HG03039 (cell line): ENCODE results near the gene CELF4.

Experiments used
- ATAC-seq: cut with Tn5 transposase; IDR thresholded peaks from one replicate; pipeline ENCODE4 v1.9.1; 2021; ENCODE audit warnings: mild to moderate bottlenecking, moderate library complexity; ENCODE audit not compliant: unreplicated experiment

Gene CELF4

GRCh38 chr18:37330173-37330572 lies 235.4 kb downstream of the CELF4 start:
- no peak for ATAC-seq

GRCh38 chr18:37328946-37329719 lies 236.5 kb downstream of the CELF4 start:
- ATAC-seq: no peak

GRCh38 chr18:37327063-37327577 lies 238.5 kb downstream of the CELF4 start:
- no peak for ATAC-seq

- ATAC-seq: no peak
Measured at GRCh38 chr18:37322492-37323035, 243.0 kb downstream of the CELF4 start.

DNA sequence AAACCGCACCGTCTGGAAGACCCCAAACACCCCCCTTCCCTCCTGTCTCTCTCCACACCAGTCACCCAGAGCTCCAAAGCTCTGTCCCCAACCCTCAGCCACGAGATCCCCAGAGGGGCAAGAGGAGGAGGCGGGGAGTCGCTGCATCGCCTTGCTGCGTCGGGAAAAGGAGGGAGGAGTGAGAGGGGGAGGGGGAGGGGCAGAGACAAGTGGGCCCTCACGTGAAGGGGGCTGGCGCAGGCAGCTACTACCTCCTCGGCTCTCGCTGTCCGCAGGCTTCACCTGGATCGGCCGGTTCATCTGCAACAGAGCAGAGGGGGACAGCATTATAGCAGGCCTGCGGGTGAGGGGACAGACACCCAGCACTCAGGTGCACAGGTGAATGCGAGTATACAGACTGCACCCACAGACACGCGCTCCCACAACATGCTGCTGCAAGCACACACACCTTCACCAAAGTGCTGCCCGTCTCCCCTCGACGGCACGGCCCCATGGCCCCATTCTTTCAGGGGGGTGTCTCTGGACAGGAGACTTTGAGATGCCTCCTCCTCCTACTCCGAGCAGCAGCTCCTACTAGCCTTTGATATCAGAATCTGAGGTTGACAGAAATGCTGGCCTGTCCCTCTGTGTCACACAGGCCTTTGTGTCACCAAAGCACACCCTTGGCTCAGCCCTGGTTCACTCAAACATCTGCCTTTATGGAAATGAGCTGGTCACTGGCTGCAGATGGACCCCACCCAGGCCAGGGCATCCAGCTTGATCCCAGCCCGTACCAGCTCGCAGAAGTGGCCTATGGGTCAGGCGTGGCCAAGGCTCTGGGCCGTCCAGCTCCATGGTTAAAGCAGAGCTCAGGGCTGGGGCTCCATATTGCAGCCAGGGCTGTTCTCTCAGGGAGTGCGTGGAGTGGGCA lies 243.8 kb downstream of the CELF4 start:
- no peak for ATAC-seq

GRCh38 chr18:37320317-37320716 lies 245.3 kb downstream of the CELF4 start:
- no peak for ATAC-seq

GRCh38 chr18:37318360-37319355 lies 246.9 kb downstream of the CELF4 start:
- no peak for ATAC-seq

GRCh38 chr18:37317486-37317885 lies 248.1 kb downstream of the CELF4 start:
- ATAC-seq: no peak

DNA sequence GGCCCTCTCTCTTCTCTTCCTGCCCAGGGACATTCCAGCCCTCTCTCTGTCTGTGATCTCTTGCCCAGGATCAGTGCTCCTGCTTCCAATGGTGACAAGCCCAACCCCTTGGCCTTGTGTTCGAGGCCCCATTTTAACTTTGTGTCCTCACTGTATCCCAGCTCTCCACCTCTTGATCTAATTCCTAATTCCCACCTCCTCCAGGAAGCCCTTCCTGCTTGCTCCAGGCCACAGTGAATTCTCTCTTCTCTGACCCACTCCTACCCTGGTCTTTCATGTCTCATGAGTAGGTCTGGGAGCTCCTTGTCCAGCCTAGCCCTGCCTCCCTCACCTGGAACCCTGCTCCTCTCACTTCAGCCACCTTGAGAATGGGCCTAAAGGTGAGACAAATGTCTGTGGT lies 249.1 kb downstream of the CELF4 start:
- ATAC-seq: no peak

GRCh38 chr18:37315935-37316334 lies 249.7 kb downstream of the CELF4 start:
- ATAC-seq: no peak

DNA sequence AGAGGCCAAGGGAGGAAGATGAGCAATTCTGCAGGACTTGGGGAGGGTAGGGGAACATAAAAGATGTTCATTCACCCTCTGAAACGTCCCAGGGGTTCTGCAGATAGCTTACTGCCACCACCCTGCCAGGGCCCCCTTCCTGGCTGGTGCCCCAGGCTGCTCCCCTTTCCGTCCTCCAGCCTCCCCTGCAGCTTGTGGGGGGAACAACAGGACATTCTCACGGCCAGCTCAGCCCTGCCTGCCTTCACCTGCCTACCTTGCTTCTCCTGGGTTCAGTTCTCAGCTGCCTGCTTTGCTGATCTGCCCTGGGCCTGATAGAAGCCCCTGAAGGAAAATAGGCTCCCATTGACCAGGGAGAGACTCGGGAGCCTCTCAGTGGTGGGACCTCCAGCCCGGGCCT lies 251.1 kb downstream of the CELF4 start:
- ATAC-seq: no peak

DNA sequence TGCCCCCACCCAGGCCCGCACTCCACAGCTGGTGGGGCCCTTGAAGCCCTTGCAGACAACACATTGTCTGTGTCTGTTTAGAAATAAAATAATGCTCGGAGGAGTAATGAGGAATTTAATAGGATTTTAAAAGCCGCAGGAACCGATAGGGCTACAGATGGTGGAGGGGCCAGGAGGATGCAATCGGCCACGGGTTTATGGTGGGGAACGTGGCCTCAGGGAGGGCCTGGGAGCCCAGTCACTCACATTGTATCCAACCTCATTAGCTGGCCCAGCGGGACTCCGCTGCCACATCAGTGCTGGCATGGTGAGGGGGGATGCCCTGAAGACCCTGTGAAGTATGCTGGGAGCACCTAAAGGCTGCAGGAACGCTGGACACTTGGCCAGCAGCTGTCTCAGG lies 252.0 kb downstream of the CELF4 start:
- no peak for ATAC-seq

- no peak for ATAC-seq
Measured at GRCh38 chr18:37309861-37310260, 255.7 kb downstream of the CELF4 start.

- no peak for ATAC-seq
Measured at GRCh38 chr18:37309059-37309458, 256.5 kb downstream of the CELF4 start.

DNA sequence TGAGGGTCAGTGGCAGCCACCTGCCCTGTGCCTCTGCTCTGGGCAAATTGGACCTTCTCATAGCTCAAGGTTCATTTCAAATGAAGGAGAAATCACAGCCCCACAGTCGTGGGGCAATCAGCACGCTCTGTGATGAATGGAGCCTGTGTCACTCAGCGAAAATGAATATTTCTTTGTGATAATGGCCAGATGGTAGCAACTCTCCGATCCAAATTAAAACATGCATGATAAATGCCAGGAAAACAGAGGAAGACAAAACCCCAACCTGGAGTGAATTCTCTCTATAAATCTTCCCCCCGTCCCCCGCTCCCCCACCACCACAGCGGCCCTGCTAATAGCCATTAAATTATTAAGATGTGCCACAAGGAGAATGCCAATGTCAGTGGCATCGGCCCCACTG lies 258.4 kb downstream of the CELF4 start:
- ATAC-seq: no peak

GRCh38 chr18:37306432-37306831 lies 259.2 kb downstream of the CELF4 start:
- ATAC-seq: no peak

GRCh38 chr18:37305066-37305465 lies 260.5 kb downstream of the CELF4 start:
- ATAC-seq: no peak

DNA sequence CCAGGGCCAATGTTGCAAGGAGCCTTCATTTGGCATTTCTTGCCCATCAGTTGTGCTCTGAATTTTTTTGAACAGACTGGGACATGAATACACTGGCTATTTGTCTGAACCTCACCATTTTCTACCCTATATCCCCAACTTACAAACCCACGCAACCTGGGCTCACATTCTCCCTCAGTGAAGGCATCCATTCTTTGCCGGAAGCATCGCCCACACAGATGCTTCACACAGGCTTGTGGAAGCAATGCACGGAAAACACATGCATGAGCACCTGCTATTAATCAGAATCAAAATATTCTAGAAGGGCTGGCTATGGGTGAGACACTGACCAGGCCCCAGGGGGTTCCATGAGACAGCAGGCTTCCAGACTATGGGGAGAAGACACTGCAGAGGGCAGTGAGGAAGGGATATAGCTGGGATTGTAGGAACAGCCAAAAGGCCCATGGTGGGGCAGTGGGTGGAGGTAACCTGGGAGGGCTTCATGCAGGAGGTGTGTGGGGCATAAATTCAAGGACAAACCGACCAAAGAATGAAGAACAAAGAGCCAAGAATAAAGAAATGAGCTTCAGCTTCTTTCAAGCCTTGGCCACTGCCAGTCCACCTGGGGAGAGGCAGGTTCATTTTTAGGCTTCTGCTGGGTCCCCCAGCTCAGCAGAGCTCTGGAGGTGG lies 261.5 kb downstream of the CELF4 start:
- no peak for ATAC-seq

GRCh38 chr18:37303009-37303408 lies 262.6 kb downstream of the CELF4 start:
- ATAC-seq: no peak

DNA sequence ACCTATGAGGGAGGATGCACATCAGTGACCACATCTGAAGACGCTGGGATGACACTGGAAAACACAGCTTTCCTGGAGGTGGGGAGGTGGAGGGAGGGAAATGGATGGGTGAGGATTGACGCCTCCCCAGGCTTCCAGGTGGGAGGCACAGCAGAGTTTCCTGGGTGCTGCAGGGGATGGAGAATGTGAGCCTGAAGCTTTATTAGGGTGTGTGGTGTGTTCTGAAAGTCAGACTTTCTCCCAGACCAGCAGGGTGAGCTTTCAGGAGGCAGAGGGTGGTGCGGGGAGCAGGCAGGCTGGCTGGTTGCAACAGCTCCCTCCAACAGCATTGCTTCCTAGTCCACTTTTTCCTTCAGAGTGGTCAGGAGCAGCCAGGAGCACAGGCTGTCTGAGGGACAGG lies 263.1 kb downstream of the CELF4 start:
- no peak for ATAC-seq
